ENCODE results near the gene RAB3IL1. TPM values are rescaled to one million over a fixed set of nuclear protein-coding genes. Genes with fewer than 3 reads are reported as not detected.

Gene RAB3IL1
- polyA plus RNA-seq, 6 donors from 2014 or later = not detected

- Mint-ChIP-seq H3K27ac (no peak overlapping the region), H3K36me3 (peaks cover 0 to under 1% of the 10 kb centered on the region in 2 donors), H3K9me3 (no peaks in the 10 kb centered on the region), H3K27me3 (peaks cover 21 to 45% (median 43%) of the 10 kb centered on the region in 3 donors), H3K4me1 (peaks cover 4 to 13% (median 8%) of the 10 kb centered on the region in 3 donors), H3K4me3 (no peak overlapping the region)
- no peak for DNase-seq
- ATAC-seq (ENCODE audit: low read depth in 2 of 2) = peak; percentile 20 to 60
These were observed 4.9 kb downstream of the RAB3IL1 start for GRCh38 chr11:61912530-61912898.

GRCh38 chr11:61911701-61912529 lies 5.5 kb downstream of the RAB3IL1 start:
- DNase-seq (no peak), ATAC-seq (ENCODE audit: low read depth in 2 of 2) (no peak)
- Mint-ChIP-seq H3K27ac (no peak overlapping the region), H3K36me3 (no peaks in the 10 kb centered on the region), H3K27me3 (peaks cover 19 to 42% (median 41%) of the 10 kb centered on the region in 3 donors), H3K9me3 (no peaks in the 10 kb centered on the region), H3K4me1 (peaks cover 6 to 16% (median 8%) of the 10 kb centered on the region in 3 donors), H3K4me3 (no peak overlapping the region)

- H3K27ac Mint-ChIP-seq = peak overlapping the region in 1 of 6 donors; percentile 28
- ATAC-seq (ENCODE audit: low read depth in 2 of 2) (no peak), DNase-seq (no peak)
- H3K4me3 Mint-ChIP-seq = no peak overlapping the region
- H3K27me3 Mint-ChIP-seq = peaks cover 14 to 37% (median 35%) of the 10 kb centered on the region in 3 donors
- H3K4me1 Mint-ChIP-seq = peaks cover 10 to 20% (median 11%) of the 10 kb centered on the region in 3 donors
- no peaks in the 10 kb centered on the region for H3K9me3 Mint-ChIP-seq
- no peaks in the 10 kb centered on the region for H3K36me3 Mint-ChIP-seq
These were observed 6.2 kb downstream of the RAB3IL1 start for GRCh38 chr11:61911128-61911700.

GRCh38 chr11:61910187-61911127 lies 6.9 kb downstream of the RAB3IL1 start:
- ATAC-seq (ENCODE audit: low read depth in 2 of 2) (no peak), DNase-seq (no peak)
- Mint-ChIP-seq H3K4me1 (peaks cover 10 to 20% (median 11%) of the 10 kb centered on the region in 3 donors), H3K36me3 (no peaks in the 10 kb centered on the region), H3K27ac (no peak overlapping the region), H3K9me3 (no peaks in the 10 kb centered on the region), H3K4me3 (no peak overlapping the region), H3K27me3 (peaks cover 12 to 30% (median 27%) of the 10 kb centered on the region in 3 donors)

GRCh38 chr11:61908730-61909316 lies 8.5 kb downstream of the RAB3IL1 start:
- Mint-ChIP-seq H3K9me3 (no peaks in the 10 kb centered on the region), H3K27ac (no peak overlapping the region), H3K27me3 (peaks cover 3 to 19% (median 16%) of the 10 kb centered on the region in 3 donors), H3K4me3 (no peak overlapping the region), H3K36me3 (no peaks in the 10 kb centered on the region), H3K4me1 (peaks cover 11 to 20% (median 15%) of the 10 kb centered on the region in 3 donors)
- DNase-seq (no peak), ATAC-seq (ENCODE audit: low read depth in 2 of 2) (no peak)

- no peaks in the 10 kb centered on the region for H3K9me3 Mint-ChIP-seq
- peaks cover 13 to 21% (median 17%) of the 10 kb centered on the region in 3 donors for H3K4me1 Mint-ChIP-seq
- H3K36me3 Mint-ChIP-seq = no peaks in the 10 kb centered on the region
- DNase-seq (no peak), ATAC-seq (ENCODE audit: low read depth in 2 of 2) (no peak)
- no peak overlapping the region for H3K4me3 Mint-ChIP-seq
- no peak overlapping the region for H3K27ac Mint-ChIP-seq
- peaks cover 0 to 19% (median 11%) of the 10 kb centered on the region in 3 donors for H3K27me3 Mint-ChIP-seq
These were observed 9.3 kb downstream of the RAB3IL1 start for GRCh38 chr11:61907871-61908729.

- no peak overlapping the region for H3K27ac Mint-ChIP-seq
- H3K27me3 Mint-ChIP-seq = peaks cover 0 to 17% (median 7%) of the 10 kb centered on the region in 3 donors
- DNase-seq = no peak
- H3K4me1 Mint-ChIP-seq = peaks cover 7 to 18% (median 14%) of the 10 kb centered on the region in 3 donors
- H3K9me3 Mint-ChIP-seq = no peaks in the 10 kb centered on the region
- ATAC-seq (ENCODE audit: low read depth in 2 of 2) = no peak
- H3K4me3 Mint-ChIP-seq = no peak overlapping the region
- H3K36me3 Mint-ChIP-seq = no peaks in the 10 kb centered on the region
These were observed 10.1 kb downstream of the RAB3IL1 start for GRCh38 chr11:61907282-61907681.

- Mint-ChIP-seq H3K9me3 (no peaks in the 10 kb centered on the region), H3K27me3 (peaks cover 0 to 17% (median 7%) of the 10 kb centered on the region in 3 donors), H3K36me3 (no peaks in the 10 kb centered on the region), H3K4me1 (peaks cover 7 to 16% (median 14%) of the 10 kb centered on the region in 3 donors), H3K27ac (no peak overlapping the region), H3K4me3 (no peak overlapping the region)
- DNase-seq (no peak), ATAC-seq (ENCODE audit: low read depth in 2 of 2) (no peak)
These were observed 10.8 kb downstream of the RAB3IL1 start for GRCh38 chr11:61906522-61906909.

- peaks cover 0 to 17% (median 7%) of the 10 kb centered on the region in 3 donors for H3K27me3 Mint-ChIP-seq
- ATAC-seq (ENCODE audit: low read depth in 2 of 2) (no peak), DNase-seq (no peak)
- H3K9me3 Mint-ChIP-seq = no peaks in the 10 kb centered on the region
- no peaks in the 10 kb centered on the region for H3K36me3 Mint-ChIP-seq
- H3K4me1 Mint-ChIP-seq = peaks cover 7 to 16% (median 14%) of the 10 kb centered on the region in 3 donors
- H3K27ac Mint-ChIP-seq = no peak overlapping the region
- H3K4me3 Mint-ChIP-seq = no peak overlapping the region
These were observed 11.4 kb downstream of the RAB3IL1 start for GRCh38 chr11:61905801-61906521.

- DNase-seq (no peak), ATAC-seq (ENCODE audit: low read depth in 2 of 2) (no peak)
- H3K4me1 Mint-ChIP-seq = peaks cover 7 to 16% (median 14%) of the 10 kb centered on the region in 3 donors
- H3K4me3 Mint-ChIP-seq = no peak overlapping the region
- H3K27me3 Mint-ChIP-seq = peaks cover 0 to 17% (median 7%) of the 10 kb centered on the region in 3 donors
- no peaks in the 10 kb centered on the region for H3K36me3 Mint-ChIP-seq
- H3K27ac Mint-ChIP-seq = peak overlapping the region in 1 of 6 donors; percentile 3
- no peaks in the 10 kb centered on the region for H3K9me3 Mint-ChIP-seq
These were observed 12.2 kb downstream of the RAB3IL1 start for GRCh38 chr11:61905067-61905696.

- peak; percentile 21 to 30 for ATAC-seq (ENCODE audit: low read depth in 2 of 2)
- no peak overlapping the region for H3K4me3 Mint-ChIP-seq
- H3K4me1 Mint-ChIP-seq = peaks cover 7 to 16% (median 14%) of the 10 kb centered on the region in 3 donors
- H3K27me3 Mint-ChIP-seq = peaks cover 0 to 17% (median 7%) of the 10 kb centered on the region in 3 donors
- H3K36me3 Mint-ChIP-seq = no peaks in the 10 kb centered on the region
- no peak overlapping the region for H3K27ac Mint-ChIP-seq
- no peaks in the 10 kb centered on the region for H3K9me3 Mint-ChIP-seq
- no peak for DNase-seq
These were observed 12.8 kb downstream of the RAB3IL1 start for GRCh38 chr11:61904539-61905048.

Data from naive B cell (primary cell).